ENCODE data around the gene ADCY5. TPM values are rescaled to one million over a fixed set of nuclear protein-coding genes. Genes with fewer than 3 reads are reported as not detected.

ADCY5 gene
- total RNA-seq, 1 donor from 2014 or later = 4.0 TPM

DNA sequence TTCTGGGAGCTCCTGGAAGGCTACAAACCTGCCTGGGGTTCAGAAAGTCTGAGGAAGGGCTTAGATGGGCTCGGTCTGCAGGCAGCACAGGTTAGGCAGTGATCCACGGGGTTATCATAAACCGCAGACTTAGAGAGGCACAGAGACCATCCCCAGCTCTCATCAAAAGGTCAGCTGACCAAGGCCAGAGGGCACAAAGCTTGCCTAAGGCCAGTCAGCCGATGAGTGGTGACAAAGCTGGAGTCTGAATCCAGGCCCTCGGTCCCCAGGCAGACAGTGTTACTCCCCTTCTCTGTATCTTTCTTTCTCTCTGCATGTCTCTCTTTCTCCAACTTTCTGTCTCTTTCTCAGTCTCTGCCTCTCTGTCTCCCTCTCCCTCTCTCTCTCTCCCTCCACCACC is 56.5 kb downstream of the ADCY5 start:
- H3K27ac ChIP-seq = no peak overlapping the region
- H3K4me3 ChIP-seq = no peak overlapping the region
- intact Hi-C loops (cut with DNase I) = no loop called here
- ATAC-seq (no peak), DNase-seq (no peak)
- H3K4me1 ChIP-seq = no peaks in the 10 kb centered on the region
- no peaks in the 10 kb centered on the region for H3K9me3 ChIP-seq
- H3K36me3 ChIP-seq = no peaks in the 10 kb centered on the region
- no peak for TF ChIP-seq CTCF (IDR thresholded peaks at IDR 0.05)
- H3K27me3 ChIP-seq = no peaks in the 10 kb centered on the region

DNA sequence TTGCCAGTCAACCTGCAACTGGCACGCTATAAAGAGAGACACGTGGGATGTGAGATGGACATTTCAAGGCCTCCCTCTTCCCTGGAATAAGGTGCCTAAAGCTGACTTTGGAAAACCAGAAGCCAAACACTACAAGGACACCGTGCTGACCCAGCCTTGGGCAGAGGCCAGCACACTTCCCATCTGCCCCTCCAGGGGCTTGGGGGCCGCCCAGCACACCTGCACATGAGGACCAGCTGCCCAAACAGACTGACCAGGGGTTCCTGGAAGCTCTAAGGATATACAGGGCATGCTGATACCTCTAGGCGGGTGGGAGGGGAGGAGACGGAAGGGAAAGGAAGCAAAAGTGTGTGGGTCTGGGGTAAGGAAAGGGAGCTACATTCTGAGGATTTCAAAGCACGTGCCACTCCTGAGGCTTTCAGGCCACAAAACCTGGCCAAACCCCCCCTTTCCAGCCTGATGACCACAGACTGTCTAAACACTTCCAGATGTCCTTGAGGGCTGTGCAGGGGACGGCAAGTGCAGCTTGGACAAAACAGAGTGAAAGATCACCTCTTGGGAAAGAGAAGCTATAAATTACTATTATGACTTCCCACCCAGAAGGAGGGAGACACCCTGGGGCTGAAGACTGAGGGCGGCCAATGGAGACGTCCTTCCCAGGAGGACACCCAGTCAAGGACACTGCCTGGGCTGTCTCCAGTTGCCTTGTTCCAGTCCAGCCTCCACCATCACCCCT is 57.9 kb downstream of the ADCY5 start:
- Histone ChIP-seq H3K9me3 (no peaks in the 10 kb centered on the region), H3K36me3 (no peaks in the 10 kb centered on the region), H3K27ac (no peak overlapping the region), H3K27me3 (no peaks in the 10 kb centered on the region), H3K4me3 (no peak overlapping the region), H3K4me1 (no peaks in the 10 kb centered on the region)
- ATAC-seq (no peak), DNase-seq (no peak)
- no peak for TF ChIP-seq CTCF (IDR thresholded peaks at IDR 0.05)
- intact Hi-C loops (cut with DNase I) = no loop called here

DNA sequence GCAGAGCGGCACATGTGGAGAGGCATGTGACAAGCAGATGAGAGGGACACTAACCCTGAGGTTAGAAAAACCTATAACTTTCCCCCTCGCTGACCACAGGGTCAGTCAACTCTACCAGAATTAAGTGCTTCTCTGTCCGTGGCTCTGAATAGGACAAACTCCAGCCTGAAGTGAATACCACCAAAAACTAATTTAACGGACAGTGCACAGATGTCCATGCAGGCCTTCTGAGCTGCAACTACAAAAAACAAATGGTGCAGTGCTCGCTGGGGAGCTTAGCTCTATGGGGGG is 59.3 kb downstream of the ADCY5 start:
- no peaks in the 10 kb centered on the region for H3K4me1 ChIP-seq
- no peaks in the 10 kb centered on the region for H3K9me3 ChIP-seq
- H3K27ac ChIP-seq = no peak overlapping the region
- ATAC-seq (no peak), DNase-seq (no peak)
- no peak overlapping the region for H3K4me3 ChIP-seq
- no peak for TF ChIP-seq CTCF (IDR thresholded peaks at IDR 0.05)
- intact Hi-C loops (cut with DNase I) = no loop called here
- no peaks in the 10 kb centered on the region for H3K36me3 ChIP-seq
- H3K27me3 ChIP-seq = no peaks in the 10 kb centered on the region

DNA sequence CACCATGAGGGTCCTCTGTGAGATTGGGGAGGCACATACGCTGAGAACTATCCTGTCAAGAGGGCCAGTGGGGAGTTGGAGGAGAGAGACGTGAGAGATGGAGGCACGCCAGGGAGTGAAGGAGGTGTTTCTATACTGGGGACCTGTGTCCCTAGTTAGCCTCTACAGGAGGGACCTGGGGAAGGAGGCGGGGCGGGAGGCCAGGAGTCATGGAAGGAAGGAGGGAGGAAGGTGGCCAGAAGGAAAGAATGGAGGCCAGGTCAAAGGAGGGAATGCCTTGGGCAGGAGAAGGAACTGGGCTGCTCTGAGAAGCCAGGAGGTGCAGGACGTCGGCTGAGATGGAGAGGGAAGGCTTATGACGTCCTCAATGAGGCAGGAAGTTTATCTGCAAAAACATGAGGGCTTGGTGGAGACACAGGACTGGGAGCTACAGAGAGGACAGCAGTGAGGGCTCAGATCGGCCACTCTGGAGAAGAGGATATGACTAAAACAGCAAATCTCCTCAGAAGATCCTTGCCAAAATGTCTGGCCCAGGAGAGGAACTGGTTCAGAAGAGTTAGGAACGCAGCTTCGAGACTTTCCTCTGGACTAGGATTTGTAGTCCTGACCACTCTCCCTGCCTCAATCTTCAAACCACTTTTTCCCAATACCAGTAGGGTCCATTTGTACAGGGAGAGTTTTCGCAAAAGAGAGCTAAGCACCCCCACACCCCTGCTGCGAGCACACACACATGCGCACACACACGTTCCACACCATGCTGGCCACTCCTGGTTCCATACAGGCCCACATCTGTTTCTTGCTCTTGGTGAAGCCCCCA is 59.9 kb downstream of the ADCY5 start:
- Histone ChIP-seq H3K4me1 (no peaks in the 10 kb centered on the region), H3K4me3 (no peak overlapping the region), H3K27me3 (no peaks in the 10 kb centered on the region), H3K9me3 (no peaks in the 10 kb centered on the region), H3K36me3 (no peaks in the 10 kb centered on the region), H3K27ac (no peak overlapping the region)
- ATAC-seq (no peak), DNase-seq (no peak)
- TF ChIP-seq CTCF (IDR thresholded peaks at IDR 0.05) = no peak
- intact Hi-C loops (cut with DNase I) = no loop called here

- DNase-seq (no peak), ATAC-seq (no peak)
- no peaks in the 10 kb centered on the region for H3K9me3 ChIP-seq
- H3K36me3 ChIP-seq = no peaks in the 10 kb centered on the region
- H3K4me1 ChIP-seq = no peaks in the 10 kb centered on the region
- TF ChIP-seq CTCF (IDR thresholded peaks at IDR 0.05) = no peak
- H3K27me3 ChIP-seq = no peaks in the 10 kb centered on the region
- no peak overlapping the region for H3K4me3 ChIP-seq
- no peak overlapping the region for H3K27ac ChIP-seq
- intact Hi-C loops (cut with DNase I) = no loop called here
Observed at GRCh38 chr3:123388042-123388441, 60.8 kb downstream of the ADCY5 start.
